GM18951 (cell line): ENCODE results near the gene CYP1A1.
"Not testable (repeated sequence)": the region's sequence is repeated elsewhere in the genome, so short reads cannot be mapped to it uniquely, and the experiment has no call there.

ENCODE experiments used
- POLR2A ChIP-seq: IDR thresholded peaks from 4 replicates; pipeline ENCODE4 v1.6.1; 2011; ENCODE audit warnings: mild to moderate bottlenecking; ENCODE audit not compliant: insufficient read length, insufficient read depth; ENCODE audit errors: extremely low read depth
- in situ Hi-C: fragments of 300-500 bp; cut with MboI; formaldehyde crosslinking; loops from one replicate; pipeline ENCODE4 v1.12.0; 2022; ENCODE audit warnings: low sequenced_read_pairs, mixed read lengths, inconsistent platforms; ENCODE audit not compliant: unreplicated experiment

Gene CYP1A1

DNA sequence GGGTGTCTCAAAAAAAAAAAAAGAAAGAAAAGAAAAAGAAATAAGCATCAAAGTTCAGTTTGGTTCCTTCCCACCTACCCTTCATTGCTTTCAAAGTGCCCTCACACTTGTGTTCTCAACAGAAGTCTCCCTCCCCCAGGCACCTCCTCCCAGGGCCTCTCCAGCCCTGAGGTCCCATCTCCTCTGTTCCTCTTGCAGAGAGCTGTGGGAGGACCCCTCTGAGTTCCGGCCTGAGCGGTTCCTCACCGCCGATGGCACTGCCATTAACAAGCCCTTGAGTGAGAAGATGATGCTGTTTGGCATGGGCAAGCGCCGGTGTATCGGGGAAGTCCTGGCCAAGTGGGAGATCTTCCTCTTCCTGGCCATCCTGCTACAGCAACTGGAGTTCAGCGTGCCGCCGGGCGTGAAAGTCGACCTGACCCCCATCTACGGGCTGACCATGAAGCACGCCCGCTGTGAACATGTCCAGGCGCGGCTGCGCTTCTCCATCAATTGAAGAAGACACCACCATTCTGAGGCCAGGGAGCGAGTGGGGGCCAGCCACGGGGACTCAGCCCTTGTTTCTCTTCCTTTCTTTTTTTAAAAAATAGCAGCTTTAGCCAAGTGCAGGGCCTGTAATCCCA is 29.4 kb upstream of the CYP1A1 start:
- no peak for TF ChIP-seq POLR2A
- in situ Hi-C loops, result no loop called here

GRCh38 chr15:74752531-74752930 is 27.2 kb upstream of the CYP1A1 start:
- no peak for TF ChIP-seq POLR2A
- in situ Hi-C loops, result no loop called here

- TF ChIP-seq POLR2A, result no peak
- in situ Hi-C loops, result no loop called here
Observed at GRCh38 chr15:74752011-74752410, 26.7 kb upstream of the CYP1A1 start.

- in situ Hi-C loops, result no loop called here
- TF ChIP-seq POLR2A, result no peak
Observed at GRCh38 chr15:74750751-74751150, 25.4 kb upstream of the CYP1A1 start.

DNA sequence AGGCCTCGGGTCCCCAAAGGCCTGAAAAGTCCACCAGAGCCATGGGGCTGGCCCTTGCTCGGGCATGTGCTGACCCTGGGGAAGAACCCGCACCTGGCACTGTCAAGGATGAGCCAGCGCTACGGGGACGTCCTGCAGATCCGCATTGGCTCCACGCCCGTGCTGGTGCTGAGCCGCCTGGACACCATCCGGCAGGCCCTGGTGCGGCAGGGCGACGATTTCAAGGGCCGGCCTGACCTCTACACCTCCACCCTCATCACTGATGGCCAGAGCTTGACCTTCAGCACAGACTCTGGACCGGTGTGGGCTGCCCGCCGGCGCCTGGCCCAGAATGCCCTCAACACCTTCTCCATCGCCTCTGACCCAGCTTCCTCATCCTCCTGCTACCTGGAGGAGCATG is 24.5 kb upstream of the CYP1A1 start:
- no peak for TF ChIP-seq POLR2A
- in situ Hi-C loops, result loop anchor here (5.0 kb wide), 1 partner anchor 108 kb away; no protein-coding TSS in a partner anchor

DNA sequence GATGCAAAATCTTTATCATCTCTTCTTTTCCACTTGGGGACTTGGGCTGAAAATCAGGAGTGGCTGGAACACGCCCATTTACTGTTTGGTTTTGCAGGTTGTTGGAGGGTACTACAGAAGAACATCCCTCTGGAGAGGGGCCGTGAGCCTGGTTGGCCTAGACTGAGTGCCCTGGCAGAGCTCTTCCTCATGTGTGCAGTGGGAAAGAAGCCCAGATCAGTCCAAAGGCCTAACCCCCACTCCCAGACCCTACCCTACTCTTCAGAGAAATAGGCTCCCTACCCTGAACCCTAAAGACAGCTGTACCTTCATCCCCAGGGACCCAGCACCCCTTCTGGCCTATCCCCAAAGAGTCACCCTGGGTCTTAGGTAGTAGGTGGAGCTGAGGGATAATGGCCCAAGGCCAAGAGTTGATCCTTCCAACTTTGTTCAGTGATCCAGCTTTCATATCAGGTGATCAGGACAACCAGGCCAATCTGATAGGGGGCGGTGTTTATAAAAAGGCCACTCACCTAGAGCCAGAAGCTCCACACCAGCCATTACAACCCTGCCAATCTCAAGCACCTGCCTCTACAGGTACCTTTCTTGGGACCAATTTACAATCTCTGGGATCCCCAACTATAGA is 23.1 kb upstream of the CYP1A1 start, which contains the start of gene CYP1A2:
TSS of gene CYP1A2 (plus strand) at position 524 of the 625 bp plus-strand sequence. CDS start 894 bp downstream, outside the sequence.
- in situ Hi-C loops, result loop anchor here (5.0 kb wide), 1 partner anchor 106 kb away; no protein-coding TSS in a partner anchor

GRCh38 chr15:74746389-74746788 is 21.1 kb upstream of the CYP1A1 start:
- in situ Hi-C loops, result loop anchor here (5.0 kb wide), 1 partner anchor 104 kb away; no protein-coding TSS in a partner anchor
- TF ChIP-seq POLR2A, result no peak

More for the DNA sequence above, 23.1 kb upstream of the CYP1A1 start, which contains the start of gene CYP1A2:
- TF ChIP-seq POLR2A, result no peak

- in situ Hi-C loops, result no loop called here
- TF ChIP-seq POLR2A, result no peak
Observed at GRCh38 chr15:74742422-74742821, 17.1 kb upstream of the CYP1A1 start.

DNA sequence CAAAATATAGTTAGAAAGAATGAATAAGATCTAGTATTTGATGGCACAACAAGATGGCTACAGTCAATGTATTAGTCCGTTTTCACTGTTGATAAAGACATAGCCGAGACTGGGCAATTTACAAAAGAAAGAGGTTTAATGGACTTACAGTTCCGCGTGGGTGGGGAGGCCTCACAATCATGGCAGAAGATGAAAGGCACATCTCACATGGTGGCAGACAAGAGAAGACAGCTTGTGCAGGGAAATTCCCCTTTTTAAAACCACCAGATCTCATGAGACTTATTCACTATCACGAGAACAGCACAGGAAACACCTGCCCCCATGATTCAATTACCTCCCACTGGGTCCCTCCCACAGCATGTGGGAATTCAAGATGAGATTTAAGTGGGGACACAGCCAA is 12.9 kb upstream of the CYP1A1 start:
- in situ Hi-C loops, result not testable (repeated sequence)

GRCh38 chr15:74735305-74735704 is 10.0 kb upstream of the CYP1A1 start:
- no peak for TF ChIP-seq POLR2A
- in situ Hi-C loops, result no loop called here

- TF ChIP-seq POLR2A, result no peak
- in situ Hi-C loops, result no loop called here
Observed at GRCh38 chr15:74733269-74733668, 7.9 kb upstream of the CYP1A1 start.

- TF ChIP-seq POLR2A, result no peak
- in situ Hi-C loops, result no loop called here
Observed at GRCh38 chr15:74732846-74733245, 7.5 kb upstream of the CYP1A1 start.

DNA sequence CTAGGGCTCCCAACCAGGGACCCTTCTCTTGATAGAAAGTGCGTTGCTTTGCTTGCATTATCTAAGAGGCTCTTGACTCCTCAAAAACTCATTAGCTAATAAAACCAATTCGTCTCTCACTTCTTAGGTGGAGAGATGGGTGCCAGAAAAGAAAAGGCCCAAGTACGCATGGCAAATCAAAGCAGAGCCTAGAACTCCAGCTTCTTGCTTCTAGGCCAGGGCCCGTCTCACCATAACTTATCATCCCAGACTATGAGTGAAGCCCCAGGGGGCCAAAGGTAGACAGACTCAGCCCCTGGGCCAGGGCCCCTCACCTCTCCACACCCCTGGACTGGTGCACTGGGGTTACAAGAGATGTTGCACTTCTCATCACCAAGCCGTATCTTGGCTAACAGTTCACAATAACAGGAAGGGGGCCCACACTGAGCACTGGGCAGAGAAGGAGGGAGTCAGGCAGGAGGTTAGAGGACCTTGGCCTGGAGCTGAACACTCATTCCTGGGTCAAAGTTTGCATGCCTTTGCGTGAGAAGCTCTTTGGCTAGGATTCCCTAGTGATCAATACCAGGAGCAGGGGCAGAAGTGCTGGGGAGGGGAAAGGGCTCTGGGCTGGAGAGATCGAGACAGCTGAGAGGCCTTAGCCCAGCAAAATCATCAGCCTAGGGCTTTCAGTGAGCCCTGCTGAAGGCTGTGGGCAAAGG is 5.4 kb upstream of the CYP1A1 start:
- in situ Hi-C loops, result no loop called here

GRCh38 chr15:74729372-74729771 is 4.0 kb upstream of the CYP1A1 start:
- in situ Hi-C loops, result not testable (repeated sequence)

More for the DNA sequence above, 5.4 kb upstream of the CYP1A1 start:
- no peak for TF ChIP-seq POLR2A

GRCh38 chr15:74728699-74729098 is 3.4 kb upstream of the CYP1A1 start:
- in situ Hi-C loops, result not testable (repeated sequence)
